Vagina (tissue), 2 donors: ENCODE measurements around the gene AJAP1.

Experiments
- POLR2A ChIP-seq, 2 donors: fragments of 450-650 bp; IDR thresholded peaks; one replicate each; pipeline ENCODE4 v1.6.1; 2017; ENCODE audit warnings: antibody characterized with exemption in 2 of 2, mild to moderate bottlenecking in 2 of 2, moderate library complexity in 2 of 2
- TF ChIP-seq, protein P1 (sequence below), 3 experiments: fragments of 450-650 bp in 2 of 3; fragments of 200-600 bp in 1 of 3; sonication (generic) in 1 of 3; IDR thresholded peaks; one replicate each; pipeline ENCODE4 v1.5.1; 2017 to 2019; ENCODE audit warnings: antibody characterized with exemption in 3 of 3, mild to moderate bottlenecking in 2 of 3, moderate library complexity in 2 of 3

DNA sequence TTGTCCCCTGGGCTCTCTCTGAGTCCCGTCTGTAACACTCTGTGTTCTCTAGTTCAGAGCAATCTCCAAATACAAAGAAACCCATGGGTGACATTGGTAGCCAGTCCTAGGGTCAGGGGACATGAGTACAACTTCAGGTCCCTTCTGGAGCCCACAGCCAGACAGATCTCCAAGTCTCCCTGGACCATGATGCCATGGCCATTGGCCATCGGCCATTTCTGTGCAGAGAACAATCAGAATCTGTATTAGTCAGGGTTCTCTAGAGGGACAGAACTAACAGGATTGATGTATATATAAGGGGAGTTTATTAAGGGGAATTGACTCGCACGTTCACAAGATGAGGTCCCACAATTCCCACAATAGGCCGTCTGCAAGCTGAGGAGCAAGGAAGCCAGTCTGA, 106.9 kb downstream of the AJAP1 start:
- TF ChIP-seq, protein P1, sequence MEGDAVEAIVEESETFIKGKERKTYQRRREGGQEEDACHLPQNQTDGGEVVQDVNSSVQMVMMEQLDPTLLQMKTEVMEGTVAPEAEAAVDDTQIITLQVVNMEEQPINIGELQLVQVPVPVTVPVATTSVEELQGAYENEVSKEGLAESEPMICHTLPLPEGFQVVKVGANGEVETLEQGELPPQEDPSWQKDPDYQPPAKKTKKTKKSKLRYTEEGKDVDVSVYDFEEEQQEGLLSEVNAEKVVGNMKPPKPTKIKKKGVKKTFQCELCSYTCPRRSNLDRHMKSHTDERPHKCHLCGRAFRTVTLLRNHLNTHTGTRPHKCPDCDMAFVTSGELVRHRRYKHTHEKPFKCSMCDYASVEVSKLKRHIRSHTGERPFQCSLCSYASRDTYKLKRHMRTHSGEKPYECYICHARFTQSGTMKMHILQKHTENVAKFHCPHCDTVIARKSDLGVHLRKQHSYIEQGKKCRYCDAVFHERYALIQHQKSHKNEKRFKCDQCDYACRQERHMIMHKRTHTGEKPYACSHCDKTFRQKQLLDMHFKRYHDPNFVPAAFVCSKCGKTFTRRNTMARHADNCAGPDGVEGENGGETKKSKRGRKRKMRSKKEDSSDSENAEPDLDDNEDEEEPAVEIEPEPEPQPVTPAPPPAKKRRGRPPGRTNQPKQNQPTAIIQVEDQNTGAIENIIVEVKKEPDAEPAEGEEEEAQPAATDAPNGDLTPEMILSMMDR (IDR thresholded peaks at IDR 0.05), result no peak
- no peak for TF ChIP-seq POLR2A (IDR thresholded peaks at IDR 0.05)
